Body of pancreas (tissue), 4 donors: ENCODE results near the gene ARNT2. TPM values are rescaled to one million over a fixed set of nuclear protein-coding genes. Genes with fewer than 3 reads are reported as not detected.

Experiments
- ATAC-seq: fragments of 150-250 bp; one replicate; pipeline ENCODE4 v1.9.1; 2016
- DNase-seq, 4 donors: peaks; one replicate each; pipeline ENCODE4 v3.0.0-alpha.2; 2019
- H3K27ac ChIP-seq, 4 donors: fragments of 200-600 bp; sonication (generic); 1 replicate in 3 of 4; 2 replicates in 1 of 4; pipeline versions ENCODE4 v1.5.1 to v1.6.1; 2016 to 2019; ENCODE audit warnings: mild to moderate bottlenecking in 1 of 4, mixed read lengths in 1 of 4, moderate library complexity in 1 of 4
- H3K27me3 ChIP-seq, 2 donors: fragments of 200-600 bp; sonication (generic); one replicate each; pipeline ENCODE4 v1.6.0; 2016; ENCODE audit warnings: mild to moderate bottlenecking in 1 of 2
- H3K36me3 ChIP-seq, 2 donors: fragments of 200-600 bp; sonication (generic); replicated peaks in 1 of 2; 2 replicates each; pipeline ENCODE4 v1.5.1; 2016; ENCODE audit warnings: low read depth in 2 of 2; ENCODE audit not compliant: insufficient read depth in 1 of 2
- H3K4me1 ChIP-seq: fragments of 200-600 bp; sonication (generic); one replicate; pipeline ENCODE4 v1.6.0; 2016
- H3K4me3 ChIP-seq, 2 donors: fragments of 200-600 bp; sonication (generic); 1 replicate in 1 of 2; 2 replicates in 1 of 2; pipeline ENCODE4 v1.5.1; 2016 to 2019
- H3K9me3 ChIP-seq, 3 donors: fragments of 200-600 bp; sonication (generic); 1 replicate in 2 of 3; 2 replicates in 1 of 3; pipeline ENCODE4 v1.5.1; 2016
- POLR2A ChIP-seq, 3 donors: fragments of 450-650 bp; IDR thresholded peaks; one replicate each; pipeline ENCODE4 v1.6.1; 2016; ENCODE audit warnings: antibody characterized with exemption in 3 of 3, mild to moderate bottlenecking in 2 of 3
- WGBS, 2 donors: methylation state at CpG; one replicate each; pipeline ENCODE4 v1.1.5; 2017; 5-methylcytosine and 5-hydroxymethylcytosine counted together
- intact Hi-C: fragments of 100-400 bp; cut with DNase I; formaldehyde crosslinking; loops from one replicate; pipeline ENCODE4 v1.15.1; 2023
- total RNA-seq, 2 donors: library from RNA; depleted of rRNA; stranded (reverse); fragments of >200 nt; gene quantifications; one replicate each; pipeline ENCODE4 v1.1.0, GENCODE V29; 2016
- TF ChIP-seq, protein P1 (sequence below), 7 experiments: fragments of 450-650 bp in 4 of 7; fragments of 200-600 bp in 3 of 7; sonication (generic) in 3 of 7; IDR thresholded peaks; one replicate each; pipeline ENCODE4 v1.5.1; 2016 to 2019; ENCODE audit warnings: antibody characterized with exemption in 7 of 7

ARNT2 gene
- total RNA-seq, 2 donors from 2014 or later: 5.3 to 5.4 TPM

DNA sequence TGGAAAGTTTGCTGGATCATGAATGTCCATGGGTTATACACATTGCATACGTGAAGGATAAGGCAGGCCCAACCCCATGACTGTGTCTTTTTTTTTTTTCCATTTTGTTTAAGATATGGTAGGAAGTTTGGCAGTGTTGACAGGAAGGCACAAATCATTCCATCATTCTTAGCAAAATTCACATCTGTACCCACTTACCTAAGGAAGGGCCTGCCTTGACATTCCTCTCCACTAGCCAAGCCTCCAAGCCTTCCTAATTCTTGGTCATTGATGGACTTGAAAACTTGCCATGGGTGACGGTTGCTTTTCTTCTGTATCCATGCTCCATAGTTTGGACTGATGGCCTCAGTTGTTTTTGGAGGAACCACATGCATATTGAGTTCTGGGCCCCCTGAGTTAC lies 54.4 kb downstream of the ARNT2 start:
- Histone ChIP-seq H3K27ac (no peak overlapping the region), H3K9me3 (no peaks in the 10 kb centered on the region), H3K27me3 (no peaks in the 10 kb centered on the region), H3K4me3 (no peak overlapping the region), H3K36me3 (no peaks in the 10 kb centered on the region), H3K4me1 (peaks cover 8% of the 10 kb centered on the region)
- ATAC-seq (no peak), DNase-seq (no peak)
- WGBS, 2 donors: 76 to 88% methylated on average over 2 of the region's 2 CpGs
- TF ChIP-seq, protein P1, sequence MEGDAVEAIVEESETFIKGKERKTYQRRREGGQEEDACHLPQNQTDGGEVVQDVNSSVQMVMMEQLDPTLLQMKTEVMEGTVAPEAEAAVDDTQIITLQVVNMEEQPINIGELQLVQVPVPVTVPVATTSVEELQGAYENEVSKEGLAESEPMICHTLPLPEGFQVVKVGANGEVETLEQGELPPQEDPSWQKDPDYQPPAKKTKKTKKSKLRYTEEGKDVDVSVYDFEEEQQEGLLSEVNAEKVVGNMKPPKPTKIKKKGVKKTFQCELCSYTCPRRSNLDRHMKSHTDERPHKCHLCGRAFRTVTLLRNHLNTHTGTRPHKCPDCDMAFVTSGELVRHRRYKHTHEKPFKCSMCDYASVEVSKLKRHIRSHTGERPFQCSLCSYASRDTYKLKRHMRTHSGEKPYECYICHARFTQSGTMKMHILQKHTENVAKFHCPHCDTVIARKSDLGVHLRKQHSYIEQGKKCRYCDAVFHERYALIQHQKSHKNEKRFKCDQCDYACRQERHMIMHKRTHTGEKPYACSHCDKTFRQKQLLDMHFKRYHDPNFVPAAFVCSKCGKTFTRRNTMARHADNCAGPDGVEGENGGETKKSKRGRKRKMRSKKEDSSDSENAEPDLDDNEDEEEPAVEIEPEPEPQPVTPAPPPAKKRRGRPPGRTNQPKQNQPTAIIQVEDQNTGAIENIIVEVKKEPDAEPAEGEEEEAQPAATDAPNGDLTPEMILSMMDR (IDR thresholded peaks at IDR 0.05): no peak
- TF ChIP-seq POLR2A (IDR thresholded peaks at IDR 0.05): no peak
- intact Hi-C loops: loop anchor here (5.0 kb wide), 1 partner anchor 509 kb away; no protein-coding TSS in a partner anchor

DNA sequence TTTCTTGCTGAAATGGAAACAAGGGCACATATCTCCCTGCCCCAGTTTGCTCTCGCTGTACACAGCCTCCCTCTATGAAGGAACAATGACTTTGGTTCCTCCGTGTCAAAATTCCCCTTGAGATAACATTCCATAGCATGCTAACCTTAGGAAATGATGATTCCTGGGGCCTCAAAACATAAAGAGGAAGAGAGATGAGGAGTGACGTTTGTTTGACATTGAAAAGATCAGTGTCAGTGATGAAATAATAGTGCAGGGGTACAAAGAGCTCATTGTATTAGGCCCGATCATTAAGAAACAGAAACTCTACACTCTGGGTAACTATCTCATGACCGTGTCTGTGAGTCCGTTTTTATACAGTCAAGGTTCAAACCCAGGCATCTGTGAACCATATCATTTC lies 55.2 kb downstream of the ARNT2 start:
- H3K27me3 ChIP-seq: no peaks in the 10 kb centered on the region
- no peak for ATAC-seq
- H3K4me1 ChIP-seq: peaks cover 8% of the 10 kb centered on the region
- TF ChIP-seq, protein P1 (IDR thresholded peaks at IDR 0.05): no peak
- TF ChIP-seq POLR2A (IDR thresholded peaks at IDR 0.05): no peak
- intact Hi-C loops: loop anchor here (5.0 kb wide), 1 partner anchor 508 kb away; no protein-coding TSS in a partner anchor
- no peak for DNase-seq
- no peak overlapping the region for H3K27ac ChIP-seq
- H3K36me3 ChIP-seq: no peaks in the 10 kb centered on the region
- WGBS, 2 donors: 55 to 59% methylated on average over 6 of the region's 6 CpGs
- H3K9me3 ChIP-seq: no peaks in the 10 kb centered on the region
- H3K4me3 ChIP-seq: no peak overlapping the region

DNA sequence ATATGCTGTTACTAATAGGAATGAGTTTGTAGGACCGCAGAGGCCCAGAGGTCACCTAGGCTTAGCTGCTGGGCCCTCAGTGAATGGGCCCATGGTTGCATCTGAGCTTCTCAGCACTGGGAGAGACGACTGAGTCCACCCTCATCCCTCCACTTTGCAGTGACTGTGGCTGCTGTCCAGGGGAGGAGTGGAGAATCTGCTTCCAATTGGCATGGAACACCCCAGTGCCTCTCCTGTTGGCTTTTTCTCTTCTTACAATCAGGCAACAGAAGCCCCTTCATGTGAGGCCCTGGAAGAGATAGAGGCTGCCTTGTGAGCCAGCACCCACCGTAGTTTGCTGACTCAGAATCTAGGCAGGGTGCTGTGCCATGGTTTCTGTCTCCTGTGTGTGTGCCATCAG lies 55.6 kb downstream of the ARNT2 start:
- peaks cover 8% of the 10 kb centered on the region for H3K4me1 ChIP-seq
- DNase-seq: no peak
- no peak overlapping the region for H3K4me3 ChIP-seq
- no peaks in the 10 kb centered on the region for H3K9me3 ChIP-seq
- intact Hi-C loops: loop anchor here (5.0 kb wide), 1 partner anchor 507 kb away; no protein-coding TSS in a partner anchor
- no peak for ATAC-seq
- 87 to 90% methylated on average over 3 of the region's 3 CpGs for WGBS, 2 donors
- H3K27ac ChIP-seq: no peak overlapping the region
- no peaks in the 10 kb centered on the region for H3K36me3 ChIP-seq
- H3K27me3 ChIP-seq: no peaks in the 10 kb centered on the region
- no peak for TF ChIP-seq POLR2A (IDR thresholded peaks at IDR 0.05)
- TF ChIP-seq, protein P1 (IDR thresholded peaks at IDR 0.05): no peak

DNA sequence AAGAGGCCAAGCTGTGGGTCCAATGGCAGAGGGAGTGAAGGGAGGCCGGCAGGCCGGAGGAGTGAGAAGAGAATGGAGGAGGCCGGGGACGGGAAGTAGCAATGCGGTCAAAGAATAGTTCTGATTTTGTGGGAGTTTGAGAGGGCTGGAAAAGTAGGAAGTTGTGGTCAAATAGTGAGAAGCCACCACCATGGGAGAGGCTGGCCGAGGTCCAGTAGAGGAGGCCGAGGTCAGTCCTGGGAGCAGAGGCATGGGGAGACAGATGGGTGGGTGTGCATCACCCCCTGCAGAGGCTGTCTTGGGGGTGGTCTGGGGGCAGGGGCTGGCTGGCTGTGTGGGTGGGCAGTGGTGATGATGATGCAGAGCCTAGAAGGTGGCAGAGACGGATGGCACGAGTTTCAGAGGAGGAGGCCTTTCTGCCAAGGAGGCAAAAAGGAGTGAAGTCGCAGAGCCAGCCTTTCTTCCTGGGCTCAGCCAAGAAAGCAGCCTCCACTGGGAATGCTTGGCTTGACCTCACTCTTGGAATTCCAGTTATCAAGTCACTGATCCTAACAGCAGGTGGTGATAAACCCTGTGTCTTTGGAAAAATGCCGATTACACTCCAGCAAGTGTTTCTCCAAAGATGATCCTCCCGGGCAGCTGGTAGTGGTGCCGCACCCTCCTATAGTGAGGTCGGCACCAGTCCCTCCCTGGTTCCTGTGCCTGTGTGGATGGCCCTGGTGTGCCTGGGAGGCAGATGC lies 57.3 kb downstream of the ARNT2 start:
- H3K27me3 ChIP-seq: no peaks in the 10 kb centered on the region
- TF ChIP-seq, protein P1 (IDR thresholded peaks at IDR 0.05): no peak
- no peak for TF ChIP-seq POLR2A (IDR thresholded peaks at IDR 0.05)
- no peak overlapping the region for H3K27ac ChIP-seq
- no peaks in the 10 kb centered on the region for H3K36me3 ChIP-seq
- ATAC-seq (no peak), DNase-seq (peak in 1 of 4 donors; percentile 25)
- intact Hi-C loops: no loop called here
- H3K4me1 ChIP-seq: no peaks in the 10 kb centered on the region
- 76 to 81% methylated on average over 11 to 14 of the region's 14 CpGs for WGBS, 2 donors
- no peaks in the 10 kb centered on the region for H3K9me3 ChIP-seq
- H3K4me3 ChIP-seq: no peak overlapping the region

DNA sequence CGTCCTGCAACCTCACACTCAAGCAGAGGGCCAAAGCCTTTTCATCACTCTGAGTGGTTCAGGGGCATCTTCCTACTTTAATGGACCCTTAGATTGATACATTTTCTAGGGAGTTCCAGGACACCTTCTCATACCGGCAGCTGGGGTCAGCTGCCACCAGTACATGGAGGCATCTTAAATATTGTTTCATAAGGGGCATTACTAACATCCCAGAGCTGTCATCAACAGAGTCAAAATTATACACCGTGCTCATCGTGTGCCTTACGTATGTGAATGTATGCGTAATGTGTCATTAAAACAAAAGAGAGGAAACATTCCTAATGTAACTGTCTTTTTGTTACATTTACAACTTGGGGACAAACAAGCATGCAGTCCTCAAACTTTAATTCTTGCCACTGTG lies 57.9 kb downstream of the ARNT2 start:
- no peak overlapping the region for H3K27ac ChIP-seq
- DNase-seq (no peak), ATAC-seq (no peak)
- intact Hi-C loops: no loop called here
- no peaks in the 10 kb centered on the region for H3K36me3 ChIP-seq
- no peaks in the 10 kb centered on the region for H3K27me3 ChIP-seq
- no peaks in the 10 kb centered on the region for H3K4me1 ChIP-seq
- 72 to 94% methylated on average over 5 to 6 of the region's 6 CpGs for WGBS, 2 donors
- TF ChIP-seq, protein P1 (IDR thresholded peaks at IDR 0.05): no peak
- no peak for TF ChIP-seq POLR2A (IDR thresholded peaks at IDR 0.05)
- no peak overlapping the region for H3K4me3 ChIP-seq
- H3K9me3 ChIP-seq: no peaks in the 10 kb centered on the region
